SU-DHL-6 (cell line): ENCODE data around the gene SPDEF.

Source experiments
- EZH2phosphoT487 ChIP-seq: fragments of 200-600 bp; sonication (generic), shearing (Covaris generic); conservative IDR thresholded peaks from 2 replicates; pipeline ENCODE4 v1.6.1; 2018; ENCODE audit warnings: mild to moderate bottlenecking, antibody characterized with exemption, low read length, moderate library complexity, mixed read lengths
- TF ChIP-seq, protein P1 (sequence below): fragments of 200-600 bp; sonication (generic); IDR thresholded peaks from one replicate; pipeline ENCODE4 v1.5.1; 2017; ENCODE audit warnings: antibody characterized with exemption, mild to moderate bottlenecking, low read length, moderate library complexity; ENCODE audit not compliant: insufficient read depth, poor library complexity, severe bottlenecking

DNA sequence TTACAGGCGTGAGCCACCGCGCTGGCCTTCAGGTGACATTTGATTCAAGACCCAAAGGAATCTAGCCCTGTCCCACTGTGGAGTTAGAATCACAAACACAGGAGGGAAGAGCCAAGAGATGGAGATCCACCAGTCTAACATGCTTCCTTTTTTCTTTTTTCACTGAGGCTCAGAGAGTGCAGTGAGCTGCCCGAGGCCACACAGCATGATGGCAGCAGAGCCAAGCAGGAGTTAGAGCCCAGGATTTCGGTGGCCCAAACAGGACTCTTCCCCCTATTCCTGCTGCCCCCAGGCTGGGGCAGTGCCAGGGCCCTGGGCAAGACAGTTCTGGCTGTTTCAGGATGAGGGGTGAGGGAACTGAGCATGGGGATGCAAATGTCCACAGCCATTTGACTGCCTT lies 8.1 kb upstream of the SPDEF start:
- TF ChIP-seq EZH2phosphoT487: no peak
- TF ChIP-seq, protein P1, sequence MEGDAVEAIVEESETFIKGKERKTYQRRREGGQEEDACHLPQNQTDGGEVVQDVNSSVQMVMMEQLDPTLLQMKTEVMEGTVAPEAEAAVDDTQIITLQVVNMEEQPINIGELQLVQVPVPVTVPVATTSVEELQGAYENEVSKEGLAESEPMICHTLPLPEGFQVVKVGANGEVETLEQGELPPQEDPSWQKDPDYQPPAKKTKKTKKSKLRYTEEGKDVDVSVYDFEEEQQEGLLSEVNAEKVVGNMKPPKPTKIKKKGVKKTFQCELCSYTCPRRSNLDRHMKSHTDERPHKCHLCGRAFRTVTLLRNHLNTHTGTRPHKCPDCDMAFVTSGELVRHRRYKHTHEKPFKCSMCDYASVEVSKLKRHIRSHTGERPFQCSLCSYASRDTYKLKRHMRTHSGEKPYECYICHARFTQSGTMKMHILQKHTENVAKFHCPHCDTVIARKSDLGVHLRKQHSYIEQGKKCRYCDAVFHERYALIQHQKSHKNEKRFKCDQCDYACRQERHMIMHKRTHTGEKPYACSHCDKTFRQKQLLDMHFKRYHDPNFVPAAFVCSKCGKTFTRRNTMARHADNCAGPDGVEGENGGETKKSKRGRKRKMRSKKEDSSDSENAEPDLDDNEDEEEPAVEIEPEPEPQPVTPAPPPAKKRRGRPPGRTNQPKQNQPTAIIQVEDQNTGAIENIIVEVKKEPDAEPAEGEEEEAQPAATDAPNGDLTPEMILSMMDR: no peak
